Esophagus muscularis mucosa (tissue), 4 donors: ENCODE results near the gene MSH3. TPM values are rescaled to one million over a fixed set of nuclear protein-coding genes. Genes with fewer than 3 reads are reported as not detected.

Source experiments
- DNase-seq: peaks from one replicate; pipeline ENCODE4 v3.0.0-alpha.2; 2017; ENCODE audit errors: extremely low spot score
- H3K27ac ChIP-seq, 4 donors: fragments of 200-600 bp; sonication (generic); replicated peaks in 1 of 4; 1 replicate in 3 of 4; 2 replicates in 1 of 4; pipeline ENCODE4 v1.5.1; 2016 to 2019; ENCODE audit warnings: mild to moderate bottlenecking in 1 of 4
- H3K27me3 ChIP-seq, 4 donors: fragments of 200-600 bp; sonication (generic); one replicate each; pipeline versions ENCODE4 v1.5.1 to v1.6.0; 2016 to 2019
- H3K36me3 ChIP-seq, 4 donors: fragments of 200-600 bp; sonication (generic); one replicate each; pipeline ENCODE4 v1.5.1; 2016 to 2019
- H3K4me1 ChIP-seq, 4 donors: fragments of 200-600 bp; sonication (generic); one replicate each; pipeline ENCODE4 v1.5.1; 2016 to 2019
- H3K4me3 ChIP-seq, 4 donors: fragments of 200-600 bp; sonication (generic); 1 replicate in 2 of 4; 2 replicates in 2 of 4; pipeline ENCODE4 v1.5.1; 2016 to 2019; ENCODE audit warnings: mild to moderate bottlenecking in 4 of 4, moderate library complexity in 1 of 4
- H3K9me3 ChIP-seq, 4 donors: fragments of 200-600 bp; sonication (generic); 1 replicate in 3 of 4; 2 replicates in 1 of 4; pipeline ENCODE4 v1.5.1; 2016 to 2019
- EP300 ChIP-seq: sonication (generic); formaldehyde crosslinking; IDR thresholded peaks from one replicate; pipeline ENCODE4 v1.6.1; 2017; ENCODE audit warnings: antibody characterized with exemption
- POLR2A ChIP-seq: fragments of 450-650 bp; IDR thresholded peaks from one replicate; pipeline ENCODE4 v1.6.1; 2017; ENCODE audit warnings: antibody characterized with exemption, moderate library complexity, mild to moderate bottlenecking, low read depth
- POLR2AphosphoS5 ChIP-seq, 2 donors: sonication (generic); formaldehyde crosslinking; IDR thresholded peaks; one replicate each; pipeline ENCODE4 v1.6.1; 2017; ENCODE audit warnings: antibody characterized with exemption in 2 of 2
- WGBS: methylation state at CpG from one replicate; pipeline ENCODE4 v1.1.5; 2018; 5-methylcytosine and 5-hydroxymethylcytosine counted together
- intact Hi-C: fragments of 100-400 bp; cut with DNase I; formaldehyde crosslinking; loops from one replicate; pipeline ENCODE4 v1.15.1; 2023
- small RNA-seq, 3 donors: library from RNA; depleted of rRNA; stranded (forward); fragments of <200 nt; gene quantifications; one replicate each; pipeline ENCODE3, GENCODE V24; 2016
- total RNA-seq, 4 donors: library from RNA; depleted of rRNA; stranded (reverse); fragments of >200 nt; gene quantifications; one replicate each; pipeline versions ENCODE4 v1.1.0 to v1.2.1, GENCODE V29; 2016
- TF ChIP-seq, protein P1 (sequence below), 3 experiments: fragments of 200-600 bp in 2 of 3; fragments of 450-650 bp in 1 of 3; sonication (generic) in 2 of 3; IDR thresholded peaks; one replicate each; pipeline ENCODE4 v1.5.1; 2017 to 2019; ENCODE audit warnings: antibody characterized with exemption in 3 of 3, mild to moderate bottlenecking in 2 of 3, moderate library complexity in 1 of 3

Gene MSH3
- total RNA-seq, 4 donors from 2014 or later, result 7.6 to 11.6 (median 9.3) TPM

DNA sequence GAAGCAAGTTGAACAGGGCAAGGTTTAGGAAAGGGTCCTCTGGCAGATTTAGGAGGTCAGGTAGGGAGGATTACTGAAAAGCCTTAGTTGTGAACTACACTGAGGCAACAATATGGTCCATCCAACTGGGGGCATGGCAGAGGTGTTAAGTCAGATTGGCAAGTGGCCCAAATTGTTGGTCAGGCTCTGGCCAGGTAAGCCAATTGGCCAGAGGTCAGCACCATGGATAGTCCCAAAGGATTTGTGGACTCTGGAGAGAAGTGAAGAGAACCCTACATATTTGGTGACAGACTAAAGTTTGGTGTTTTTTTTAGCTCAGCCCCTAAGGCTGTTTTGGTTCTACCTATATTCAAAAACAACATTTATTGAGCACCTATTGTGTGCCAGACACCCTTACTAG is 266.6 kb downstream of the MSH3 start:
- Histone ChIP-seq H3K27ac (no peak overlapping the region), H3K36me3 (no peaks in the 10 kb centered on the region), H3K27me3 (no peaks in the 10 kb centered on the region), H3K4me1 (no peaks in the 10 kb centered on the region), H3K9me3 (no peaks in the 10 kb centered on the region), H3K4me3 (no peak overlapping the region)
- intact Hi-C loops, result no loop called here
- TF ChIP-seq POLR2A, result no peak
- DNase-seq, result peak; percentile 24

DNA sequence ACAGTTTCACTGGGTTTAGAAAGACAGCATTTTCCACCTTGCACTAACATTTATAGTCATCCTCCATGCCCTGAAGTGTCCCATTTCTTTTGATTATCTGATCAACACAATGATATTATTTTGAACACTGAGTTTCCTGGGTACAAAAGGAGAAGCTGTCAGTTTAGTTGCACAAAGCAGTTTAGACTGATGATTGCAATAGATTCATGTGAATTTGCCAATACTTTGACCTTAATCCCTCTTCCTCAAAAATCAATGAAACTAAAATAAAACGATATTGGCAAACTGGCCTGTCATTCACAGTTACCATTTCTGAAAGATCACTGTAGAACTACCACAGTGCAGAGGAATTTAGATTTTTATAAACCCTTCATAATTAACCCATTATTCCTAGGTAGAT is 271.5 kb downstream of the MSH3 start:
- Histone ChIP-seq H3K4me3 (no peak overlapping the region), H3K27me3 (no peaks in the 10 kb centered on the region), H3K9me3 (no peaks in the 10 kb centered on the region), H3K4me1 (no peaks in the 10 kb centered on the region), H3K36me3 (no peaks in the 10 kb centered on the region), H3K27ac (no peak overlapping the region)
- intact Hi-C loops, result no loop called here
- no peak for DNase-seq
- TF ChIP-seq EP300 (no peak), POLR2A (no peak), POLR2AphosphoS5 (IDR thresholded peaks at IDR 0.05) (no peak)
- TF ChIP-seq, protein P1, sequence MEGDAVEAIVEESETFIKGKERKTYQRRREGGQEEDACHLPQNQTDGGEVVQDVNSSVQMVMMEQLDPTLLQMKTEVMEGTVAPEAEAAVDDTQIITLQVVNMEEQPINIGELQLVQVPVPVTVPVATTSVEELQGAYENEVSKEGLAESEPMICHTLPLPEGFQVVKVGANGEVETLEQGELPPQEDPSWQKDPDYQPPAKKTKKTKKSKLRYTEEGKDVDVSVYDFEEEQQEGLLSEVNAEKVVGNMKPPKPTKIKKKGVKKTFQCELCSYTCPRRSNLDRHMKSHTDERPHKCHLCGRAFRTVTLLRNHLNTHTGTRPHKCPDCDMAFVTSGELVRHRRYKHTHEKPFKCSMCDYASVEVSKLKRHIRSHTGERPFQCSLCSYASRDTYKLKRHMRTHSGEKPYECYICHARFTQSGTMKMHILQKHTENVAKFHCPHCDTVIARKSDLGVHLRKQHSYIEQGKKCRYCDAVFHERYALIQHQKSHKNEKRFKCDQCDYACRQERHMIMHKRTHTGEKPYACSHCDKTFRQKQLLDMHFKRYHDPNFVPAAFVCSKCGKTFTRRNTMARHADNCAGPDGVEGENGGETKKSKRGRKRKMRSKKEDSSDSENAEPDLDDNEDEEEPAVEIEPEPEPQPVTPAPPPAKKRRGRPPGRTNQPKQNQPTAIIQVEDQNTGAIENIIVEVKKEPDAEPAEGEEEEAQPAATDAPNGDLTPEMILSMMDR (IDR thresholded peaks at IDR 0.05), result no peak
- WGBS, result 75% methylated on average over 1 of the region's 1 CpG

Small RNAs within 50 kb of the gene (small RNA-seq; reads per million reads assigned to genes)
- 0 reads per million in 3 donors for gene MTRNR2L2

Other genes with a start within 250 kb of the MSH3 start
- 10 to 100 TPM; 16.8 to 40.7 (median 22.8) TPM for gene ZFYVE16, start 246.6 kb upstream of the MSH3 start, total RNA-seq
- gene FAM151B, start 166.6 kb upstream of the MSH3 start, total RNA-seq, result 1 to 10 TPM; 1.6 to 2.6 (median 2.2) TPM
- under 1 TPM in 1 of 4 donors, not detected in 3; under 0.01 TPM for gene ANKRD34B, start 84.4 kb upstream of the MSH3 start, total RNA-seq
- gene DHFR, start 331 bp downstream of the MSH3 start, total RNA-seq, result 10 to 100 TPM in 1 of 4 donors, 1 to 10 TPM in 3; 4.7 to 11.6 (median 8.5) TPM